Measurements from ENCODE around the gene PITPNM1.
"Not testable (repeated sequence)": the region's sequence is repeated elsewhere in the genome, so short reads cannot be mapped to it uniquely, and the experiment has no call there.

The PITPNM1 gene
- total RNA-seq: 87.4 to 150 reads per million in 2 experiments

DNA sequence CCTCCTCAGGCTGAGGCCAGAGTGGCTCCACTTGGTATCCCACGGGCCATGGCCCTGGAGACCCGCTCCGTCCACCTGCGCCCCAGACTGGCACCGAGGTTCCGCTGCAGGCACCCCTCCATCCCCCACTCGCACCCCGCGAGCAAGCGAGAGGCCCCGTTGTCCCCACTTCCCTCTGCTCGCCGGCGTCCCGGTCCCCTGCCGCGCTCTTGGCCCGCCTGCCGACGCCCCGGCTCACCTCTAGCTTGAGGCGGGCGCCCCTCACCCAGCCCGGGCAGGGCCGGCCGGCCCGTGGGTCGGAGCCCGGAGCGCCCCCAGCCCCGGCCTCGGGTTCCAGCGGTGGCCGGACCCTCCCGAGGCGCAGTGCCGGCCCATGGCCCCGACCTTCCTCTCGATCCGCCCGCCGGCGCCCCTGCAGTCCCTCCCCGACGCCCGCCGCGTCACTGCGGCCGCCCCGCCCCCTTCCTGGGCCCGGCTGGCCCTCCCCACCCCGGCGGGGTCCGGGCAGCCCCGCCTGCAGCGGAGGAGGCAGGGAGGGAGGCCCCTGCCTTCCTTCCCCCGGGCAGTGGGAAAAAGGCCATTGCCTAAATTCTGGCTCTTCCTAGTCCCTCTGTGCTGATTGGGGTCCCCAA, at the start of gene PITPNM1:
TSS of gene PITPNM1 (minus strand) at position 414 of the 632 bp plus-strand sequence. CDS start 1,183 bp downstream, outside the sequence.
- DNase-seq (ENCODE audit: low read depth): peak; percentile 49

DNA sequence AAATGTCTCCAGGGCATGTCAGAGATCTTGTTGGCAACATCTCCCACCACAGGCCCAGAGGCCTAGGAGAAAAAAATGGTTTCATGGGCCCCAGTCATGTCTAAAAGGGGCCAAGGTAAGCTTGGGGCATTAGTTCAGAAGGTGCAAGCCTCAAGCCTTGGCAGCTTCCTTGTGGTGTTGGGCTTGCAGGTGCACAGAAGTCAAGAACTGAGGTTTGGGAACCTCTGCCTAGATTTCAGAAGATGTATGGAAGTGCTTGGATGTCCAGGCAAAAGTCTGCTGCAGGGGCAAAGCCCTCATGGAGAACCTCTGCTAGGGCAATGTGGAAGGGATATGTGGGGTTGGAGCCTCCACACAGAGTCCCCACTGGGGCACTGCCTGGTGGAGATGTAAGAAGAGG, 46.5 kb upstream of the PITPNM1 start:
- DNase-seq (ENCODE audit: low read depth): not testable (repeated sequence)

DNA sequence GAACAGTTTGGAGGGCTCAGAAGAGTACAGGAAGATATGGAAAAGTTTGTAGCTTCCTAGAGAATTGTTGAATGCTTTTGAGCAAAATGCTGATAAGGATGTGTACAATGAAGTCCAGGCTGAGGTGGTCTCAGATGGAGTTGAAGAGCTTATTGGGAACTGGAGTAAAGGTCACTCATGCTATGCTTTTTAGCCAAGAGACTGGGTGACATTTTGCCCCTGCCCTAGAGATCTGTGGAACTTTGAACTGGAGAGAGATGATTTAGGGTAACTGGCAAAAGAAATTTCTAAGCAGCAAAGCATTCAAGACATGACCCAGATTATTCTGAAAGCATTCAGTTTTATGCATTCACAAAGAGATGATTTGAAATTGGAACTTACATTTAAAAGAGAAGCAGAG, 46.0 kb upstream of the PITPNM1 start:
- no peak for DNase-seq (ENCODE audit: low read depth)

DNA sequence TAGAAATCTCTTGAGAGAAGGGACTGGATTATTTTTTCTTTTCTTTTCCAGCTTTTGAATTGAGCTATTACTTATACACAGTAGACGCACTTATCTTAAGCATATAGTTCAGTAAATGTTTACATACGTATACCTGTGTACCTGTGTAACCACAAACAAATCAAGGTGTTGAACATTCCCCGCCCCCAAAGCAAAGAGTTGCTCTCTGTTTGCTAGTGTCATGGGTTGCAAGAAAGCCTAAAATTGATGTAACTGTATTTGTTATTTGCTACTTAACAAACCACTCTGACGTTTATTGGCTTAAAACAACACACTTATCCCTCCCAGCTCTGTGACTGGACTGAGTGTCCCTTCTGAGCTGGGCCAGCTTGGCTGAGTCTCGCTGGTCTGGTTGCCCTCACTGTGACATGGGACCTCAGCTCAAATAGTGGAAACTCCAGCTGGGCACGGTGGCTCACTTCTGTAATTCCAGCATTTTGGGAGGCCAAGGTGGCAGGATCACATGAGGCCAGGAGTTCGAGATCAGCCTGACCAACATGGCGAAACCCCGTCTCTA, 43.5 kb upstream of the PITPNM1 start:
- no peak for DNase-seq (ENCODE audit: low read depth)

DNA sequence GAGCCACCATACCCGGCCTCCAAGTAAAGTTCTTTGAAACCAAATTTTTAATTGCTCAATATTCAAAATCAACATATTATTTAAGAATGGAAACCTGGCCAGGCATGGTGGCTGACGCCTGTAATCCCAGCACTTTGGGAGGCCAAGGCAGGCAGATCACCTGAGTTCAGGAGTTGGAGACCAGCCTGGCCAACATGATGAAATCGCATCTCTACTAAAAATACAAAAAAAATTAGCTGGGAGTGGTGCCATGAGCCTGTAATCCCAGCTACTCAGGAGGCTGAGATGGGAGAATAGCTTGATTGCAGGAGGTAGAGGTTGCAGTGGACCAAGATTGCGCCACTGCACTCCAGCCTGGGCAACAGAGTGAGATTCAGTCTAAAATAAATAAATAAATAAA, 42.9 kb upstream of the PITPNM1 start:
- not testable (repeated sequence) for DNase-seq (ENCODE audit: low read depth)

DNA sequence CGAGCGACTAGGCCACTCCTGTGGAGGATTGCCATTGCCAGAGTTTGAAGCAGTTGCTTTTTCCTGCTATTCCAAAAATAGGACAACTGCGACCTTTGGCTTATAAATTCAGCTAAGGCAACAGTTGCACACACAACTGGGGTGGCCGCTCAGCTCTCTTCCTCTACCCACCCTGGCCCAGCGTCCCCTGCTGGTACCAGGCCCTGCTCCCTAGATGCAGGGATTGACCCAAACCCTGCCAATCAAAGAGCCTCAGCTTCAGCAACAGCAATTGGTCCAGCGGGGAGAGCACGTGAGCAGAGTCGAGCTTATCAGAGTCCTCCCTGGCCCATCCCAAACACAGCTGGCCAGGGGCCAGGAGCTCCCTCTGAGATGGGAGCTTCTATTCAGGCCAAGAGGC, 40.1 kb upstream of the PITPNM1 start:
- no peak for DNase-seq (ENCODE audit: low read depth)

DNA sequence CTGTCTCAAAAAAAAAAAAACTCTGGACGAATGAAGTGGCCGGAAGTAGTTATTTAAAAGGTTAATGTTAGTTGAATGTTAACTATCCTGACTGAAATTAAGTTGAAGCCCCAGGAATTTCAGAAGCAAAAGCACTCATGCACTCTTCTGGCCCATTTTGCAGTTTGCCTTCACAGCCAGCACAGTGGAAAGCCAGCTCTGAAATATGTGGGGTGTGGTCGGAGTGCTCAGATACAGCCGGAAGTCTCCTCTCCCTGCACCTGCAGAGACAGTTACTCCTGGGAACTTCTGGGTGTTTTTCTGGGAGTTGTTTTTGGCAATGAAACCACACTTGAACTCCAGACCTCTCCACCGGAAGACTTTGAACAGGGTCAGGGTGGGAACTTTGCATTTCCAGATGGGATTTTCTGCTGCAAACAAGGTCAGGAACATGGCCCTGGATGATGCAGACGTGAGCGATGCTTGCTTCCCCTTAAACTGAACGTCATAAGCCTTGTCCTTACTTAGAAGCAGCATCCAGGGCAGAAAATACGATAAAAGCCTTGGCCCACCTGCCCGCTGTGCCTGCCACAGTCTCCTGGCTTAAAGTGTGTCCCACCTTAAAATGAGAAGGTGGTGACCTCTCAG, 39.6 kb upstream of the PITPNM1 start:
- no peak for DNase-seq (ENCODE audit: low read depth)

DNA sequence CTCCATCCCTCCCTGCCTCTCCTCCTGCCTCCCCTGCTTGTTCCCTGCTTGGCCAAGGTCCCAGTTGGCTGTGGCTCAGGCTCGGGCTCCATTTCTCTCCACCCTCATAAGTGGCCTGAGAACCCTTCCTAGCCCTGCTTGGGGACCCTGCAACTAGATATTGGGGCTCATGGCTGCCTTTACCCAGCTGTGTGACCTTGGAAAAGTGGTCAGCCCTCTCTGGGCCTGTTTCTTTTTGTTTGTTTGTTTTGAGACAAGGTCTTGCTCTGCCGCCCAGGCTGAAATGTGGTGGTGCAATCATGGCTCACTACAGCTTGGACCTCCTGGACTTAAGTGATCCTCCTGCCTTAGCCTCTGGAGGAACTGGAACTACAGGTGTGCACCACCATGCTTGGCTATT, 38.4 kb upstream of the PITPNM1 start:
- no peak for DNase-seq (ENCODE audit: low read depth)

DNA sequence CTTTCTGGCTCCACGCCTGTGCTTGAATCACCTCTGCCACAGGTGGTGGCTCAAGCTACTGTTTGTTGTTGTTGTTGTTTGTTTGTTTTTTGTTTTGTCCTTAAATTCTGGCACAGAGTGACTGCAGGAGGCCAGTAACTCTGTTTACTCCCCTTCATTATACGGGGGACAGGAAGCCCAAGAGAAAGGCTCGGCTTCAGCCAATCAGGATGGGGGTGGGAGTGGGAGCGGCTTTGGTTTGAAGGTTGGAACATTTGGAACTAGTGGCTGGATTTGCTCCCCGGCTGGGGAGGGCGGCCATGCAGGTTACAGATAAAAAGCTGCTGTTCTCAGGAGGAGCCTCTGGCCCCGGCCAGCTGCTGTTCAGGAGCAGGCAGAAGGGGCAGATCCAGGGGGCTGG, 37.8 kb upstream of the PITPNM1 start:
- no peak for DNase-seq (ENCODE audit: low read depth)

DNA sequence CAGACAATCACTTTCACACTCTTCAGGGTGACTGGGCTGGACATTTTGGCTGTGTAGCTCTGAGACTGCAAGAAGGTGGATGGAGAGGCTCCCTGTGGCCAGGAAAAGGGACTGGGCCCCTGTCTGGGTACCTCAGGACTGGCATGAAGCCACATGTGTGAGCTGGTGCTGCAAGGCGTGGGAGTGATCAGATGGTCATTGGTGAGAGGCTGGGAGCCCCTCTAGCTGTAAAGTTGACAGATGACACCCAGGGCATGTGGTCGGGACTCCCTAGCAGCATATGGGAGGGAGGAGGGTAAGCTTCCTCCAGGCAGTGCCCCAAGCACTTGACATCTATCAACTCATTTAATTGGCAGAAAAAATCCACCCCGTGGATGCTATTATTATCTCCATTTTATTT, 37.0 kb upstream of the PITPNM1 start:
- DNase-seq (ENCODE audit: low read depth): no peak

DNA sequence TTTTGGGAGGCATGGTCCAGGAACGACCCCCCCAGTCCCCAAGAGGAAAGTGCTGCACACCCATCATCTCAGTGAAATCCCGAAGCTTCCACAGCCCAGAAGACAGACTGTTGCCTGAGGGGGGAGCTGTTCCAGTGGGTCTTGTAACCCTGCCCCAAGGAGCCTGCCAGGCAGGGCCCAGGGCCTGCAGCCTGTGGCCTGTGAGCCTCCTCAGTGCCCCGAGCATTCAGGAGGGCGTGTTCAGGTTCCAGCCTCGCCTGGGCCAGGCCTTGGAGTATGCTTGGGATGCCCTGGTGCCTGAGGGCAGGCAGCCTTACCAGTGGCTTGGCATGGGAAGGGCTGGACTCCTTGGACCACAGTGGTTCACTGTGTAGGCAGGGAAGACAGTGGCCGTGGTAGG, 36.0 kb upstream of the PITPNM1 start:
- no peak for DNase-seq (ENCODE audit: low read depth)

DNA sequence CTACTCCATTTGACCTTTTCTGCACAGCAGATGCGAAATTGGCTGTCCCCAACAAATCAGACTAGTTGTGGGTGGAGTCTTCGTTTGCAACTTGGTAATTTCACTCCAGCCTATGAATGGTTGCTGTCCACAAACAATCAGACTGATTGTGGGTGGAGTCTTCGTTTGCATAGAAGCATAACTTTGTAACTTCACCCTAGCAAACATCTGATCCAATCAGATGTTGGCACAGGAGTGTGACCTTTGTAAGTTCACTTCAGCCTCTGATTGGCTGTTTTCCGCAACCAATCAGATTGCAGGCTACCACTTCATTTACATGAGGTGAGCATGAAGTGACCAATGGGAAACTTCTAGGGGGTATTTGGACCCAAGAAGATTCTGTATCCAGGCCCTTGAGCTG, 34.4 kb upstream of the PITPNM1 start:
- DNase-seq (ENCODE audit: low read depth): no peak

DNA sequence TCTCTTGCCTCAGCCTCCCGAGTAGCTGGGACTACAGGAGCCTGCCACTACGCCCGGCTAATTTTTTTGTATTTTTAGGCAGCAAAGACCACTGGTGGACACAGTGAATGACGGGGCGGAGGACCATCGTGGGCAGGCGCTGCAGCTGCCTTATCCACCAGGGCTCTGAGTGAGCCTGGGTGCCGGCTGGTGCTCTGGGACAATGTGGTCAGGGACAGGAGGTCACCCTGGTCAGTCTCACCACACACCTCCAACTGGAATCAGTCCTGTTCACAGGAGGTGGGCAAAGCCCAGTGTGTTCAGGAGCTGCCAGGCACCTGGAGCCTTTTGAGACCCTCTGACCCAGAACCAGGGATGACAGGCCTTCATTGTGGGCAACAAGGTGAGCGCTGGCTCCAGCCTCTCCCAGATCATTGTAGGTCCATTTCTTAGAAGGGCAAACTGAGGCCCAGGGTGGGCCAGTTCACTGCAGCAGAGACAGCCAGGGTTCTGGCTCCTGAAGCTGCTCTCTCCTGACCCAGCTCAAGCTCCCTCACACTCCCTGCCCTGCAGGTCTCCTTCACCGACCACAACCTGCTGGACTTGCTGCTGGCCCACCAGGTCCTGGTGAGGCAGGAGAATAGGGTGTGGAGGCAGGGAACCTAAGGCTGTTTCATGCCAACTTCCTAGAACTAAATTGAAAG, 33.8 kb upstream of the PITPNM1 start:
- DNase-seq (ENCODE audit: low read depth): no peak

DNA sequence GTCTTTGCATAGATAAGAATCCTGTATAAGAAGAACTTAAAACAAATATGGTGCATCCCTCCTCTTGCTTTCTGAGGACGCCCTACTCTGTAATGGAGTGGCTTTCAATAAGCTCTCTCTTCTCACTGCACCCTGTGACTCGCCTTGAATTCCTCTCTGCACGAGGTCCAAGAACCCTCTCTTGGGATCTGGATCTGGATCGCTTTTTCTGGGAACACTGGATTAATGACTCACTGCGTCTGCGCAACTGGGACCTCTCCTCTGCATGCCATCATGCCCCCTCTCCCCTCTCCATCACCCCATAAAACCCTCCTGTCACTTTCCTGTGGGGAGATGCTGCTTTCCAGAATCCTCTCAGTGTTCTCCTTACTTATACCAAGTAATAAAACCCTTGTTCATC, 33.1 kb upstream of the PITPNM1 start:
- DNase-seq (ENCODE audit: low read depth): no peak

DNA sequence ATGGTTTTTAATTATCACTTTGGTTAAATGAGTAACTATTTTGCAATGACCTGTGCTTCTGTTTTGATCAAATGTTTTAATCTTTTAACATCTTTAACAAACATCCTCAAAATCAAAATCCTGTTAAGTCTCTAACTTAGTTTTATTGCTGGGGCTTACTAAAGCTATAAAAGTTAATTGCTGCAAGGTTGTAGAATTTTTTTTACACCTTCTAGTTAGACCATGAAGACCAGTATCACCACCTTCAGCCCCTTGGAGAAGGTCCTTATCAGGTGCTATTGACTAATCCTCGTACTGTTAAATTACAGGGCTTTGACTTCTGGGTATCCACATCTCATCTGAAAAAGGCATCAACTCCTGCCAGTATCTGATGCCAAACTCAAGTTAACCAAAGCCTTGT, 30.4 kb upstream of the PITPNM1 start:
- no peak for DNase-seq (ENCODE audit: low read depth)

DNA sequence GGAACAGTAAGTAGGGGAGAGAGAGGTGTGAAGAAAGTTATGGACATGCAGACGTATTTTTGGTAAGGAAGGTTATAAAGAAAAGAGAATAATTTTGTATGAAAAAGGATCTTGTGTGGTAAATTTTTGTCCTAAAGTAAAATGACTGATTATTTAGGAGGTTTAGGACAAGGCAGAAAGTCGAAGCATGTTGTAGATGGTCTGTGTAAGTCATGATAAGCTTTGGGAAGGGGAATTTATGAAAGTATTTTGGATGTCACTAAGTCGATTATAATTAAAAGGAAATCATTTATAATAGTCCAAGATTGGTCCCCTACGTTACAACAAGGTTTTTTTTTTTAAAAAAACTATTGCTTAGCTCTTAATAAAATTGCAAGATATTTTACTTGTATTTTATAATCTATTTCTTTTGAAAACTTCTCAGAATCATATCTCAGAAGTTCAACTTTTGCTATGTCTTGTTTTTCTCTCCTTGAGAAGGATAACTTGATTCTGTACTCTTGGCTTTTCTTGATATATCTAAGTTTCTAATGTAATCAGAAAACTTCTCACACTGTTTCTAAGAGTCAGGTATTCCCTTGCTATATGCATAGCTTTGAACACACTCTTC, 29.0 kb upstream of the PITPNM1 start:
- no peak for DNase-seq (ENCODE audit: low read depth)

DNA sequence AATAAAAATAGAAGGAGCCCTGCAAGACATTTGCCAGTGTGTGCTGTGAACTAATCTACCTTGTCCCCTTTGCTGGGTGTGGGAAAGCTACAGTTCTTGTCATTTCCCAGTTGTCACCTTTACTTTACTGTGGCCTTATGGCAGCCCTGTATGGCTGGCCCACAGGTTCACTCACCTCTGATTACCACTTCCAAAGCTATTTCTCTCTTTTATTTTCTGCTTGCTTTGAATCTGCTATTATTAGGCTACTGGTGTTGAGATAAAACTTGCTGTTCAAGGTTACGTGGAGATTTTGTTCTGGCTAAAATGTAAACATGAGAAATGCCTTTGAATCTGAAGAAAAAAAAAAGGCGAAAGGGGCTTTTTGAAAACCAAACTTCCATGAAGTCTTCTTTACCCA, 27.7 kb upstream of the PITPNM1 start:
- DNase-seq (ENCODE audit: low read depth): no peak

DNA sequence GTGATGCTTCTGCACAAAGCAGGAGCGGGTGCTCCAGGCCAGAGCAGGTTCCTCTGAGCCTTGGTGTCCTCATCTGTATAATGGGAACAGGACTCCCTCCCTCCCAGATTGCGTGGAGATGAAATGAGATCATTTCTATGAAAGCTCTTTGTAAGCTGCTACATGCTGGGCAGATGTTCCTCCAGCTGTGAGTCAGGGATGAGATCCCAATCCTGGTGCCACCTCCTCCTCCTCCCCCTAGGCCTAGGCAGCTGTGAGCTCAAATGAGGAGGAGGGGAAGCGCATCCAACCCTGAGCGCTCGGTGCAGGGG, 25.1 kb upstream of the PITPNM1 start:
- no peak for DNase-seq (ENCODE audit: low read depth)

DNA sequence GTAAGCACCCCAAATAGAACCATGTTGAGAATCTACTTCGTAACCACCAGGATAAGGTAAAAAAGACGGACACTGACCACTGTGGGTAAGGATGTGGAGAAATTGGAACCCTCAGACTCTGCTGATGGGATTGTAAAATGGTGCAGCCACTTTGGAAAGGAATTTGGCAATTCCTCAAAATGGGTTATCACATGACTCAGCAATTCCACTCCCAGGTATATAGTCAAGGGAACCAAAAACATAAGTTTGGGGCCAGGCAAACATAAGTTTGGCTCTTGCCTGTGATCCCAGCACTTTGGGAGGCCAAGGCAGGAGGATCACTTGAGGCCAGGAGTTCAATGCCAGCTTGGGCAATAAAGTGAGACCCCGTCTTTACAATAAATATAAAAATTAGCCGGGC, 23.2 kb upstream of the PITPNM1 start:
- DNase-seq (ENCODE audit: low read depth): no peak

DNA sequence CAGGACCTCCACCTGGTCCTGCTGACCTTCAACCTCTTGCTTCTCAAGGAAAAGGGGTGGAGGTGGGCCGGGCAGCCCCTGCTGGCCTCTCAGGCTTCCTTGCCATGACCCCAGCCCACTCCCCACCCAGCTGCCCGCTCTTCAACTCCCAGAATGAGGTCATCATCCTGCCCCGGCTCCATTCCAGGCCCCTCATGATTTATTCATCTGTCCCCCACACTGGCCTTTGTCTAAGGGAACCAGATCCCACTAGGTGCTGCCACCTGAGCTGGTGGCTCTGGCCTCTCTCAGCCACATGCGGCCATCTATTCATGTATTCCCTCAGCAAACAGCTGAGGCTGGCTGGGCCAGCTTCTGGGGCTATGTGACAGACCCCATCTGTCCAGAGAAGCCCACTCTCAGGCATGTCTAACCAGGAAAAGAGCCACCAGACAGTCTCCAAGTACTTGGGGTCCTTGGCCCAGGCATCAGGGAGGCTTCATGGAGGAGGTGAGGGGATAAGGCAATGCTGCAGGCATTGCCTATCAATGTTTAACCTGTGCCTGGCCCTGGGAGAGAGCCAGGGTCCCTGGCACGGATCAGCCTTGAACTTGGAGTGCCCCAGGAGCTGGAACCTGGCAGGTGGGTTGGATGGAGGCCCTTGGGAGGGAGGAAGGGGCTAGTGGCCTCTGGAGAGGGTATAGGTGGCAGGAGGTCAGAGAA, 20.3 kb upstream of the PITPNM1 start:
- no peak for DNase-seq (ENCODE audit: low read depth)

DNA sequence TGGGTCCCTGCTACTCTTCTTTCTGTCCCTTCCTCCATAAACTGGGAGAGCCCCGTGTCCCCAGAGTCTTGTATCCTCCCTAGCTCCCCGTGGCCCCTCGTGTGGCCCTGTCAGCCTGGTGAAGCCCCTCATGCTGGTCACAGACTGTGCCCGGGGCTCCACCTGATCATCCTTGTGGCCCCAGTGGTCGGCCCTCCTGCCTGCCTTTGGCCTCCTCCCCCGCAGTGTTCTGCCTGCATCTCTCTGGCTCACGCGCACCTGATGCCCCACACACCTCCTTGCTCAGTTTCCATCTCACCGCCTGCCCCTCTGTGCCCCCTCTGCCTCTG, 19.3 kb upstream of the PITPNM1 start:
- no peak for DNase-seq (ENCODE audit: low read depth)

All from T follicular helper cell (primary cell).